NB4 (cell line): Measurements from ENCODE around the gene PGGHG.

Source experiments
- DNase-seq: peaks from one replicate; pipeline ENCODE4 v3.0.0; 2010; ENCODE audit warnings: low read depth
- H3K4me3 ChIP-seq: one replicate; pipeline ENCODE4 v1.5.1; 2011; ENCODE audit warnings: mild to moderate bottlenecking, low read depth, low read length, moderate library complexity
- CTCF ChIP-seq: IDR thresholded peaks from one replicate; pipeline ENCODE4 v1.5.1; 2012; ENCODE audit warnings: low read depth, low read length
- MAX ChIP-seq: IDR thresholded peaks from 2 replicates; pipeline ENCODE4 v1.6.1; 2011; ENCODE audit warnings: low read depth, low read length
- MYC ChIP-seq: IDR thresholded peaks from 2 replicates; pipeline ENCODE4 v1.6.1; 2011; ENCODE audit warnings: low read depth, low read length
- POLR2A ChIP-seq: IDR thresholded peaks from 2 replicates; pipeline ENCODE4 v1.6.1; 2011; ENCODE audit warnings: mild to moderate bottlenecking; ENCODE audit not compliant: insufficient read length; ENCODE audit errors: extremely low read depth

PGGHG gene

GRCh38 chr11:297051-297585 is 8.2 kb downstream of the PGGHG start:
- H3K4me3 ChIP-seq = no peak overlapping the region
- TF ChIP-seq POLR2A (no peak), MAX (no peak), MYC (no peak), CTCF (no peak)
- no peak for DNase-seq

GRCh38 chr11:297586-298405 is 8.9 kb downstream of the PGGHG start:
- H3K4me3 ChIP-seq = no peak overlapping the region
- TF ChIP-seq POLR2A (no peak), MAX (no peak), MYC (no peak), CTCF (no peak)
- DNase-seq = no peak

- no peak overlapping the region for H3K4me3 ChIP-seq
- no peak for TF ChIP-seq MYC
- TF ChIP-seq POLR2A = no peak
- no peak for TF ChIP-seq MAX
- TF ChIP-seq CTCF = no peak
- DNase-seq = no peak
These were observed 9.6 kb downstream of the PGGHG start for GRCh38 chr11:298406-299065.

- no peak within 1 kb of the TSS for H3K4me3 ChIP-seq
- DNase-seq = no peak
- TF ChIP-seq MAX (no peak), CTCF (no peak), MYC (no peak), POLR2A (no peak)
These were observed 10.4 kb downstream of the PGGHG start, which contains the start of gene IFITM5 for GRCh38 chr11:299081-299891. IFITM5 (minus strand) TSS chr11:299526; CDS start chr11:299490, 36 bp downstream.

- no peak for DNase-seq
- peak; percentile 9 for TF ChIP-seq CTCF
- TF ChIP-seq POLR2A = no peak
These were observed 11.2 kb downstream of the PGGHG start for GRCh38 chr11:299951-300735.

More at GRCh38 chr11:299951-300735, 11.2 kb downstream of the PGGHG start:
- H3K4me3 ChIP-seq = no peak overlapping the region
